HG03460 (cell line): ENCODE data around the gene RIPK3.
"Not testable (repeated sequence)": the region's sequence is repeated elsewhere in the genome, so short reads cannot be mapped to it uniquely, and the experiment has no call there.

Experiments
- ATAC-seq: cut with Tn5 transposase; IDR thresholded peaks from one replicate; pipeline ENCODE4 v1.9.1; 2021; ENCODE audit not compliant: unreplicated experiment

The RIPK3 gene

GRCh38 chr14:24348186-24348585 is 8.4 kb upstream of the RIPK3 start:
- ATAC-seq: no peak

- no peak for ATAC-seq
Measured at GRCh38 chr14:24347134-24347533, 7.3 kb upstream of the RIPK3 start.

GRCh38 chr14:24343795-24344660 is 4.2 kb upstream of the RIPK3 start:
- no peak for ATAC-seq

GRCh38 chr14:24342889-24343288 is 3.1 kb upstream of the RIPK3 start:
- ATAC-seq: no peak

- no peak for ATAC-seq
Measured at GRCh38 chr14:24340606-24341005, 815 bp upstream of the RIPK3 start.

- no peak for ATAC-seq
Measured at GRCh38 chr14:24338843-24339242, 948 bp downstream of the RIPK3 start.

- ATAC-seq: no peak
Measured at GRCh38 chr14:24337824-24338175, 2.0 kb downstream of the RIPK3 start.

GRCh38 chr14:24337144-24337823 is 2.5 kb downstream of the RIPK3 start:
- ATAC-seq: no peak

- ATAC-seq: no peak
Measured at GRCh38 chr14:24335461-24336171, 4.2 kb downstream of the RIPK3 start.

- ATAC-seq: no peak
Measured at GRCh38 chr14:24334431-24335291, 5.1 kb downstream of the RIPK3 start, which contains the start of gene ADCY4. ADCY4 (minus strand) TSS chr14:24335071; CDS start chr14:24334652, 419 bp downstream.

- ATAC-seq: peak; percentile 83
Measured at GRCh38 chr14:24332268-24332993, 7.4 kb downstream of the RIPK3 start.

GRCh38 chr14:24331731-24332267 is 8.0 kb downstream of the RIPK3 start:
- peak; percentile 4 for ATAC-seq

GRCh38 chr14:24330973-24331674 is 8.7 kb downstream of the RIPK3 start:
- ATAC-seq: no peak

GRCh38 chr14:24329736-24330135 is 10.1 kb downstream of the RIPK3 start:
- no peak for ATAC-seq

- no peak for ATAC-seq
Measured at GRCh38 chr14:24329073-24329663, 10.6 kb downstream of the RIPK3 start.

GRCh38 chr14:24327914-24328313 is 11.9 kb downstream of the RIPK3 start:
- not testable (repeated sequence) for ATAC-seq

- ATAC-seq: no peak
Measured at GRCh38 chr14:24327303-24327702, 12.5 kb downstream of the RIPK3 start.

- no peak for ATAC-seq
Measured at GRCh38 chr14:24325963-24326362, 13.8 kb downstream of the RIPK3 start.

GRCh38 chr14:24325041-24325530 is 14.7 kb downstream of the RIPK3 start:
- ATAC-seq: no peak
